H9 (cell line): Measurements from ENCODE around the gene HIP1. TPM values are rescaled to one million over a fixed set of nuclear protein-coding genes. Genes with fewer than 3 reads are reported as not detected.

Experiments
- DNase-seq: peaks from one replicate; pipeline ENCODE4 v3.0.0-alpha.2; 2017
- H2AFZ ChIP-seq: one replicate; pipeline ENCODE4 v1.6.1; 2013; ENCODE audit warnings: mild to moderate bottlenecking, low read length, control low read depth, moderate library complexity
- H2AK5ac ChIP-seq: 2 replicates; pipeline ENCODE4 v1.6.1; 2013; ENCODE audit warnings: low read length, control low read depth, mixed read lengths; ENCODE audit not compliant: insufficient read length
- H2BK120ac ChIP-seq: one replicate; pipeline ENCODE4 v1.6.1; 2013; ENCODE audit warnings: low read depth, mild to moderate bottlenecking, low read length, control low read depth, inconsistent platforms; ENCODE audit not compliant: poor library complexity, severe bottlenecking
- H2BK12ac ChIP-seq: 2 replicates; pipeline ENCODE4 v1.6.1; 2013; ENCODE audit warnings: low read length, control low read depth, mixed read lengths, low read depth; ENCODE audit not compliant: insufficient read length
- H2BK15ac ChIP-seq: 2 replicates; pipeline ENCODE4 v1.6.1; 2013; ENCODE audit warnings: low read depth, low read length, control low read depth
- H2BK20ac ChIP-seq: one replicate; pipeline ENCODE4 v1.6.1; 2013; ENCODE audit warnings: low read depth, mild to moderate bottlenecking, low read length, control low read depth, inconsistent platforms; ENCODE audit not compliant: poor library complexity, severe bottlenecking
- H2BK5ac ChIP-seq: 2 replicates; pipeline ENCODE4 v1.6.1; 2013; ENCODE audit warnings: low read length, control low read depth, mixed read lengths; ENCODE audit not compliant: insufficient read length
- H3K14ac ChIP-seq: 2 replicates; pipeline ENCODE4 v1.6.1; 2013; ENCODE audit warnings: low read length, control low read depth; ENCODE audit not compliant: insufficient read depth
- H3K18ac ChIP-seq: 2 replicates; pipeline ENCODE4 v1.6.1; 2013; ENCODE audit warnings: low read depth, mild to moderate bottlenecking, mixed read lengths, low read length, control low read depth; ENCODE audit not compliant: insufficient read length
- H3K23ac ChIP-seq: 2 replicates; pipeline ENCODE4 v1.6.1; 2013; ENCODE audit warnings: low read length, control low read depth, mixed read lengths, low read depth; ENCODE audit not compliant: insufficient read length
- H3K23me2 ChIP-seq: 2 replicates; pipeline ENCODE4 v1.6.1; 2013; ENCODE audit warnings: low read depth, mild to moderate bottlenecking, mixed read lengths, low read length, control low read depth; ENCODE audit not compliant: insufficient read length, poor library complexity, severe bottlenecking
- H3K27ac ChIP-seq: 2 replicates; pipeline ENCODE4 v1.5.1; 2013; ENCODE audit warnings: low read length, control low read depth, mixed read lengths, low read depth; ENCODE audit not compliant: insufficient read length
- H3K27me3 ChIP-seq: 2 replicates; pipeline ENCODE4 v1.6.1; 2013; ENCODE audit warnings: low read length, control low read depth, inconsistent platforms; ENCODE audit not compliant: insufficient read depth
- H3K4ac ChIP-seq: 2 replicates; pipeline ENCODE4 v1.6.1; 2013; ENCODE audit warnings: low read depth, mild to moderate bottlenecking, control low read depth, inconsistent platforms, low read length, moderate library complexity
- H3K4me1 ChIP-seq: 2 replicates; pipeline ENCODE4 v1.6.1; 2013; ENCODE audit warnings: low read length, control low read depth, inconsistent platforms; ENCODE audit not compliant: insufficient read depth
- H3K4me2 ChIP-seq: 2 replicates; pipeline ENCODE4 v1.6.1; 2013; ENCODE audit warnings: low read length, control low read depth, mixed read lengths; ENCODE audit not compliant: insufficient read length, insufficient read depth
- H3K56ac ChIP-seq: 2 replicates; pipeline ENCODE4 v1.6.1; 2013; ENCODE audit warnings: low read depth, mild to moderate bottlenecking, mixed read lengths, low read length, control low read depth; ENCODE audit not compliant: insufficient read length
- H3K79me1 ChIP-seq: 2 replicates; pipeline ENCODE4 v1.6.1; 2013; ENCODE audit warnings: low read depth, mild to moderate bottlenecking, moderate library complexity, low read length, control low read depth, inconsistent platforms; ENCODE audit not compliant: insufficient read depth, poor library complexity, severe bottlenecking
- H3K79me2 ChIP-seq: 2 replicates; pipeline ENCODE4 v1.6.1; 2013; ENCODE audit warnings: low read length, control low read depth, inconsistent platforms; ENCODE audit not compliant: insufficient read depth
- H3K9ac ChIP-seq: 2 replicates; pipeline ENCODE4 v1.6.1; 2013; ENCODE audit warnings: low read length, control low read depth, mixed read lengths; ENCODE audit not compliant: insufficient read length; ENCODE audit errors: extremely low read depth
- H3K9me3 ChIP-seq: one replicate; pipeline ENCODE4 v1.6.1; 2013; ENCODE audit warnings: low read depth, low read length, inconsistent platforms; ENCODE audit not compliant: control insufficient read depth
- H3T11ph ChIP-seq: one replicate; pipeline ENCODE4 v1.6.1; 2013; ENCODE audit warnings: mild to moderate bottlenecking, low read length, control low read depth, inconsistent platforms
- H4K20me1 ChIP-seq: one replicate; pipeline ENCODE4 v1.6.1; 2013; ENCODE audit not compliant: control insufficient read depth, insufficient read length, insufficient read depth
- H4K5ac ChIP-seq: 2 replicates; pipeline ENCODE4 v1.6.1; 2013; ENCODE audit warnings: low read depth, mild to moderate bottlenecking, mixed read lengths, low read length, control low read depth; ENCODE audit not compliant: insufficient read length
- H4K8ac ChIP-seq: replicated peaks from 2 replicates; pipeline ENCODE4 v1.6.1; 2013; ENCODE audit warnings: low read length, control low read depth, mixed read lengths, low read depth; ENCODE audit not compliant: insufficient read length
- H4K91ac ChIP-seq: 2 replicates; pipeline ENCODE4 v1.6.1; 2013; ENCODE audit warnings: low read depth, mild to moderate bottlenecking, moderate library complexity, mixed read lengths, low read length, control low read depth; ENCODE audit not compliant: insufficient read length
- H3K27ac Mint-ChIP-seq, 3 experiments: 2 replicates in 2 of 3; 3 replicates in 1 of 3; pipeline ENCODE4 v1.8.0; 2020 to 2021; ENCODE audit warnings: mixed read lengths in 3 of 3, mild to moderate bottlenecking in 1 of 3, moderate library complexity in 1 of 3
- H3K27me3 Mint-ChIP-seq: 2 replicates; pipeline ENCODE4 v1.8.0; 2021; ENCODE audit warnings: low read depth, mild to moderate bottlenecking, moderate library complexity, mixed read lengths
- H3K36me3 Mint-ChIP-seq, 3 experiments: 2 replicates in 2 of 3; 3 replicates in 1 of 3; pipeline ENCODE4 v1.8.0; 2020 to 2021; ENCODE audit warnings: low read depth in 3 of 3, mixed read lengths in 3 of 3; ENCODE audit not compliant: insufficient read depth in 1 of 3
- H3K4me1 Mint-ChIP-seq, 2 experiments: 2 replicates each; pipeline ENCODE4 v1.8.0; 2020; ENCODE audit warnings: mixed read lengths in 2 of 2
- H3K4me3 Mint-ChIP-seq, 2 experiments: 2 replicates in 1 of 2; 3 replicates in 1 of 2; pipeline ENCODE4 v1.8.0; 2020 to 2021; ENCODE audit warnings: mild to moderate bottlenecking in 2 of 2, mixed read lengths in 2 of 2, moderate library complexity in 1 of 2
- H3K9me3 Mint-ChIP-seq, 2 experiments: 2 replicates in 1 of 2; 3 replicates in 1 of 2; pipeline ENCODE4 v1.8.0; 2020; ENCODE audit warnings: mild to moderate bottlenecking in 2 of 2, mixed read lengths in 2 of 2, moderate library complexity in 1 of 2
- WGBS: extraction: QIAGEN DNeasy Blood & Tissue Kit; methylation state at CpG from one replicate; pipeline ENCODE4 v1.1.7; 2013; ENCODE audit warnings: missing lambda C conversion rate, low lambda C conversion rate, mixed read lengths; ENCODE audit not compliant: insufficient read length; ENCODE audit errors: extremely low coverage; 5-methylcytosine and 5-hydroxymethylcytosine counted together
- total RNA-seq: library from RNA; stranded (reverse); gene quantifications from 2 replicates; pipeline ENCODE4 v1.2.1, GENCODE V29; 2021
- TF ChIP-seq, protein P1 (sequence below): fragments of 200-600 bp; sonication (generic); conservative IDR thresholded peaks from 3 replicates; pipeline ENCODE4 v1.8.0; 2021; ENCODE audit warnings: antibody characterized with exemption, mild to moderate bottlenecking

HIP1 gene
- total RNA-seq, 1 experiment from 2014 or later: 87.5 TPM

DNA sequence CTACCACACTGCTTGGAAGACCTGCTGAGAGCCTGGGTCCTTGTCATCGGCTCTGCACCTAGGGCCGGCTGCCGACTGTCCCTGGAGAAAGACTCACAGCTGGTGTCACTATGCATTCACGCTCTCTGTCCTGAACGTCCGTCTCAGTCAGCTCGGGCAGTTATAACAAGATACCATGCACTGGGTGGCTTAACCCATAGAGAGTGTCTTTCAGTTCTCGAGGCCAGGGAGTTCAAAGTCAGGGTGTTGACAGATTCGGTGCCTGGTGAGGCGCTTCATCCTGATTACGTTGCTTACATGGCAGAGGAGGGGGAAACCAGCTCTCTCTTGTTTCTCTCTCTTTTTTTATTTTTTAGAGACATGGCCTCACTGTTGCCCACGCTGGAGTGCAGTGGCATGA is 155.5 kb downstream of the HIP1 start:
- no peak overlapping the region for H4K5ac ChIP-seq
- no peaks in the 10 kb centered on the region for H3K79me1 ChIP-seq
- H2BK5ac ChIP-seq: no peak overlapping the region
- H3K27me3 ChIP-seq: no peaks in the 10 kb centered on the region
- no peak overlapping the region for H4K8ac ChIP-seq
- no peaks in the 10 kb centered on the region for H3K23me2 ChIP-seq
- WGBS: no CpG with 5 or more reads among the region's 12 CpGs
- no peak overlapping the region for H3K14ac ChIP-seq
- no peak overlapping the region for H2BK12ac ChIP-seq
- H2BK15ac ChIP-seq: no peak overlapping the region
- H3K56ac ChIP-seq: no peak overlapping the region
- H3K4me2 ChIP-seq: no peak overlapping the region
- TF ChIP-seq, protein P1, sequence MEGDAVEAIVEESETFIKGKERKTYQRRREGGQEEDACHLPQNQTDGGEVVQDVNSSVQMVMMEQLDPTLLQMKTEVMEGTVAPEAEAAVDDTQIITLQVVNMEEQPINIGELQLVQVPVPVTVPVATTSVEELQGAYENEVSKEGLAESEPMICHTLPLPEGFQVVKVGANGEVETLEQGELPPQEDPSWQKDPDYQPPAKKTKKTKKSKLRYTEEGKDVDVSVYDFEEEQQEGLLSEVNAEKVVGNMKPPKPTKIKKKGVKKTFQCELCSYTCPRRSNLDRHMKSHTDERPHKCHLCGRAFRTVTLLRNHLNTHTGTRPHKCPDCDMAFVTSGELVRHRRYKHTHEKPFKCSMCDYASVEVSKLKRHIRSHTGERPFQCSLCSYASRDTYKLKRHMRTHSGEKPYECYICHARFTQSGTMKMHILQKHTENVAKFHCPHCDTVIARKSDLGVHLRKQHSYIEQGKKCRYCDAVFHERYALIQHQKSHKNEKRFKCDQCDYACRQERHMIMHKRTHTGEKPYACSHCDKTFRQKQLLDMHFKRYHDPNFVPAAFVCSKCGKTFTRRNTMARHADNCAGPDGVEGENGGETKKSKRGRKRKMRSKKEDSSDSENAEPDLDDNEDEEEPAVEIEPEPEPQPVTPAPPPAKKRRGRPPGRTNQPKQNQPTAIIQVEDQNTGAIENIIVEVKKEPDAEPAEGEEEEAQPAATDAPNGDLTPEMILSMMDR: no peak
- no peak overlapping the region for H4K91ac ChIP-seq
- DNase-seq: no peak
- no peaks in the 10 kb centered on the region for H3K9me3 Mint-ChIP-seq
- no peaks in the 10 kb centered on the region for H3K4me1 ChIP-seq
- H3K4me3 Mint-ChIP-seq: no peak overlapping the region
- H3K79me2 ChIP-seq: no peaks in the 10 kb centered on the region
- H2AK5ac ChIP-seq: no peak overlapping the region
- peaks cover 63 to 88% (median 86%) of the 10 kb centered on the region in 3 experiments for H3K36me3 Mint-ChIP-seq
- no peak overlapping the region for H3K27ac ChIP-seq
- no peaks in the 10 kb centered on the region for H3K4me1 Mint-ChIP-seq
- H3K18ac ChIP-seq: no peak overlapping the region
- no peak overlapping the region for H2BK20ac ChIP-seq
- no peak overlapping the region for H3K4ac ChIP-seq
- no peak overlapping the region for H3K9ac ChIP-seq
- peak overlapping the region in 2 of 3 experiments; percentile 45 to 50; a peak in 4 of 7 replicates for H3K27ac Mint-ChIP-seq
- H3K27me3 Mint-ChIP-seq: no peaks in the 10 kb centered on the region
- H2BK120ac ChIP-seq: no peak overlapping the region
- no peak overlapping the region for H3T11ph ChIP-seq
- no peak overlapping the region for H3K23ac ChIP-seq
- H2AFZ ChIP-seq: no peak overlapping the region
- no peaks in the 10 kb centered on the region for H4K20me1 ChIP-seq
- H3K9me3 ChIP-seq: no peaks in the 10 kb centered on the region
